Medulla oblongata (tissue), 1 donor: ENCODE data around the gene STRN3.
"Not testable (repeated sequence)": the region's sequence is repeated elsewhere in the genome, so short reads cannot be mapped to it uniquely, and the experiment has no call there.

Experiments
- DNase-seq: peaks from one replicate; pipeline ENCODE4 v3.0.0-alpha.2; 2015; ENCODE audit errors: extremely low spot score

STRN3 gene

DNA sequence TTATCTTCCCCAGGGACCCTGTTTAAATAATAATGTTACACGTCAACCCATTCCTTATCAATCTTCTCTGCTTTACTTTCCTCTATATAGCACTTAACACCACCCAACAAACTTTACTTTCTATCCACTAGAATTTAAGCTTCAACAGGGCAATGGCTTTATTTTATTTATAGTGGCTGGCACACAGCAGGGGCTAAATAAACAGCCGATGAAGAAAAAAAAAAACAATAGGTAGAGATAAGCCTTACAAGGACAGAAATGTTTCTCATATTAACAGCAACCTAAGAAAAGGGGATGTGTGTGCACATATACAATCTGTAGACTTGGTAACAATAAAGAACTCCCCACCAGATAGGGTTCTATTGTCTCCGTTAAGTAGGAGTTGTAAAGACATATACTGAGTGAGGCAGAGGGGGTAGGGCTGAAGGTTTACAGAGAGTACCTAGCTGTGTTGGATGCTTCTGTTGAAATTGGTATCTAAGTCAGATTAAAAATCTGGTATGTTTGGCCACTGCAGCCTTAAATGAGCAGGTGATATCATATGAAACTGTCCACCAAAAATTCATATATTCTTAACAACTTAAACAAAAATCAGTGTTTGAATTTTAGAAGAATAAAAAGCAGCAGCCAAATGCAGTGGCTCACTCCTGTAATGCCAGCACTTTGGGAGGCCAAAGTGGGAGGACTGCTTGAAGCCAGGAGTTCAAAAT, 25.4 kb downstream of the STRN3 start:
- DNase-seq: no peak

DNA sequence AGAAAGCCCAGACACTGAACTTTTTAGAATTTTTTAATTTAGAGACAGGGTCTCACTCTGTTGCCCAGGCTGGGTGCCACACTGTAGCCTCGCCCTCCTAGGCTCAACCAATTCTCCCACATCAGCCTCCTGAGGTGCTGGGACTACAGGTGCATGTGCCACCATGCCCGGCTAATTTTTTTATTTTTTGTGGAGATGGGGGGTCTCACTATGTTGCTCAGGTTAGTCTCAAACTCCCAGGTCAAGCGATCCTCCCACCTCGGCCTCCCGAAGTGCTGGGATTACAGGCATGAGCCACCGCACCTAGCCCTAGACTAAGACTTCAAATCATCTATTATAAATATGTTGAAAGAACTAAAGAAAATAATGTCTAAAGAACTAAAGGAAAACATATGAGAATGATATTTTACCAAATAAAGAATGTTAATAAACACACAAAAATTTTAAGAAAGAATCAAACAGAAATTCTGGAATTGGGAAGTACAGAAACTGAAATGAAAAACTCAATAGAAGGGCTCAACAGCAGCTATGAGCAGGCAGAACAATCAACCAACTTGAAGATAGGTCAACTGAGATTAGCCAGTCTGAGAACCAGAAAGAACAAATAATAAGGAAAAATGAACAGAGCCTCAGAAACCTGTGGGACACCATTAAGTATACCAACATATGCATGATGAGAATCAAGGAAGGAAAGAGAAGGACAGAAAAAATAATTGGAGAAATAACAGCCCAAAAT, 27.0 kb downstream of the STRN3 start:
- DNase-seq: no peak

DNA sequence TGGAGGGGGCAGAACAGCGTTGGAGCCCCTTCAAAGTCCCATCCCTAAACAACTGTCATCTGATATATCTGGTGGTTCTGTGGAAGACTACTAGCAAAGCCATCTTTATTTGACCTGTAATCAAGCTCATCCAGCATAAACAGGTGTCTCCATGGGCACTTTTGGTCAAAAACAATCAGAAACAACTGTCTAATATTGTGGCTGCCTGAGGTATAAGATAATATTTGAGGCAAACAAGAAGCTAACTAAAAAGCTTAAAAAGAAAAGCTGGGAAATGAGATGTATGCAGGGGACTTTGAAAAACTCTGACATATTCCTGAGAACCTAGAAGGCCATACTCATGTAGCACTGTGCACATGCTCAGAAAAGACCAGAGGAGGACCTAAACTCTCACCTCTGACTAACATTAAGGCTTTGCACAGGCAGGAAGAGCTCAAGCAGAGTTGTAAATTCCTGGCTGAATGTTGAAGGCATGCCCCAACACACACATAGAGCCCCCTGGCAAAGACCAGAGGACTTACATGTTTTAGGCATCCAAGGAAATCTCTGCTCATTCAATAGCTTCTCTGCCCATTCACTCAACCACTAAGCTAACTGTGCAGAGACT, 28.0 kb downstream of the STRN3 start:
- DNase-seq: no peak

DNA sequence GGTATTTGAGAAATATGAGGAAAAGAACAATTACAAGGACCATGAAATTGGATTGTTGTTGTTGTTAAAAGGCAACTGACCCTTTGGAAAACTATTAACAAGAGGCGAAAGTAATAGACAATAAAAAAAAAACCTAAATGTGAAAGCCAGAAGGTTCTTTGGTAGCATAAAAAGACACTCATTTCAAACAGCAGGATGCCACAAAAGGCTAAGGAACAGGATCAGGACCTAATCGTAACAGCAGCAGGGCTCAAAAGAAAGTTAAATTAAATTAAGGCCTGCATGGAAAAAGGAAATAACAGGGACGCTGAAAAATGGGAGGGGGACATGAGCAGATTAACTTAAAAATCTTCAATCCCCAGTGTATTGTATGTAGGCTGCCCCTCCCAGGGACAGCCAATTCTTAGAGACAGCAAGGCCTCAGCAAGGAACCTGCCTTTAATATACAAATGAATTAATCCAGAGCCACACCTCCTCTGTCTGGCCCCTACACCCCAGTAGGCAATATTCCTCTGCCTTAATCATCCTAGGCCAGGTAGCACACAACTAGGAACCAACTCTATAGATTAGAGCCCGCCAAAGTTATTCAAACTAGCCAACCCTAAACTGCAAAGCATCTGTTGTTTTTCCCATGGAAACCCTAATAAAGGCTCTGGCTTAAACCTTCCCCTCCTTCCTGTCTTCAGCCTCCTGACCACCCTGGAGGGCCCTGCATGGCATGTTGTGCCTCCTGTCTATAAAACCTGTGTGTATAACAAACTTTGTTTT, 29.1 kb downstream of the STRN3 start:
- no peak for DNase-seq

DNA sequence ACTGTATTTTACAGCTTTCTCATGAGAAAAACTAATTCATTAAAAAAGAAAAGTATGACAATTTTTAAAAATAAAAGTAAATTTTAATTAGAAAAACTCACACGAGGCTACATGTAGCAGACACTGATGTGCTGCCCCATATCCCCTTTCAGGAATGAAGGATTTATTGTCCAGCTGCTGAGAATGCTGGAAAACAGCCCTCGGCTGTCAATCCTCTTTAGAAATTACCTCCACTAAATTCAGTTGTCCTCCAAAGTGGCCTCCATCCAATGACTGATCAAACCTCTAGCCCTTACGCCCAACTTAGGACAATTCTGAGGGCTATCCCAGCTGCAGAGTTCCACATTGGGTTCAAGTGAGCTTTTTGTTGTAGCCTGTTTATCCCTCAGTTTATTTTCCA, 30.5 kb downstream of the STRN3 start:
- no peak for DNase-seq

DNA sequence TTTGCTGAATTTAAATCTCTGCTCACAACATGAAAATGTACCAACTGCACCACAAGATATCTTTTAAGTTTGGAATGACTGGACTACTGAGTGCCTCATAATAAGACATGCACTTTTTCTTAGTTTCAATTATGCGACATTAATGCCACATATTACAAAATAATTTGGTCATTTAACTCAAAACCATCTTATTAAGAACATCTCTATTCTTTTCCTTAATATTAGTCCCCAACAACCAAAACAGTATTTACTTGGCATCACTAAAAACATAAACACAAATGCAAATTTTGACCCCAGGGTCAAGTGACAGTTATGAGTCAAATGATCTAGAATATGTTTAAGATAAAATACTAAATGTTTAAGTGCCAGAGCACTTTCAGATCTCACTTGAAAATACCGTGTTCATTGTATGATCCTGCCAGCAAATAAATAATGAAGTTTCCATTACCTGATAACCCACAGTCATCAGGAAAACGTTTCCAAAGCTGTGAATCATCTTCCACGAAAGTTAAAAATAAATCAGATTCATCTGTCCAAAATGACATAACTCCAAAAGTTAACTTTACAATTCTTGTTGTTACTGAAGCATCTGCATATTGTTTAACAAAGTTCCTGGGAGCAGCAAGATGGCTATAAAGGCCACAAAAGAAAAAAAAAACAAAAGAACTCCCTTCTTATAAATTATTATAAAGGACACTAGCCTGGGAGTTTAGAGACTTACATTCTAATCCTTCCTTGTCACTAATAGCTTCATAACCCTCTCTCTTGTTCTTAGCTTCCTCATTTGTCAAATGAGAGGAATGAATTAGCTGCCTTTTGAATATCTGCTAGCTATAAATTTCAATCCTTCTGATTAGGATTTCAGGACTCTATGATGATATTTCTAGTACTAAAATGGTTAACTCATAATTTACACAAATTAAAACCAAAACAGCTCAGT, 31.2 kb downstream of the STRN3 start:
- DNase-seq: no peak

DNA sequence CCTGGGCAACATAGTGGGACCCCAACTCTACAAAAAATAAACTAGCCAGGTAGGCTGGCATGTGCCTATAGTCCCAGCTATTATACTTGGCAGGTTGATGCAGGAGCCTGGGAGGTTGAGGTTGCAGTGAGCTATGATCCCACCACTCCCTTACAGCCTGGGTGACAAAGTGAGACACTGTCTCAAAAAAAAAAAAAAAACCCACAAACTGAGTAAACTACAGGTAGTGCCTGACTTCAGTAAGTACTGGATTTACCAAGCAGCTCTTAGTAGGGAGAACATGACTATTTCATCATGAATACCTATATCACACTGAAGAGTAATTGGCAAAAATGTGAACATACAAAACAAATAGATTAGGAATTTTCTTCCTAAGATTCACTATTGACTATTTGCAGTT, 33.1 kb downstream of the STRN3 start:
- no peak for DNase-seq

DNA sequence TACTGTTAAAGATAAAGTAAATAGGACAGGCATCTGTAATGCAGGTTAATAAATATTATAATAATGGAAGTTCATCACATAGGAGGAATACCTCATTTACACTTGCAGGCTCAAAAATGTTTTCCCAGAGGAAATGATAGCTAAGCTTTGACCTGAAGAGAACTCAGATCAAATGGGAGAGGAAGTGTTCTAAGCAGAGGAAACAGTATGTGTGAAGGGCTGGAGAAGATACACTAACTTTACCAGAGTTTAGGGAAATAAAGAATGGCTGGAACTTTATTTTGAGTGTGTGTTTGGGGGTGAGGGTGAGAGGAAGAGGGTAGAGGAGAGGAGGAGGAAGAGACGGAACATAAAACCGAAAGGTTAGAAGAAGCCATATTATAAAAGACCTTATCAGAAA, 34.8 kb downstream of the STRN3 start:
- DNase-seq: no peak

DNA sequence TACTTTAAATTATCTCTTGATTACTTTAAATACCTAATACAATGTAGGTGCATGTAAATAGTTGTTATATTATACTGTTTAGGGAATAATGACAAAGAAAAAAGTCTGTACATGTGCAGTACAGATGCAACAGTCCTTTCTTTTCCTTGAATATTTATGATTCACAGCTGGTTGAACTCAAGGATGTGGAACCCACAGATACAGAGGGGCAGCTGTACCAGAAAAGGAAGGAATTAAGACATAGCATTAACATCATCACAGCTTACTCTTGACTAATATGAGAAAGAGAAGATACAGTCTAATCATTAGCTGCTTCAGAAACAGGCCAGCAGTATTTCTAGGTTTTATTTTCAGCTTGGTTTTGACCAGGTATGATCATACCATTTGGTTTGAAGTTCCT, 35.4 kb downstream of the STRN3 start:
- no peak for DNase-seq

DNA sequence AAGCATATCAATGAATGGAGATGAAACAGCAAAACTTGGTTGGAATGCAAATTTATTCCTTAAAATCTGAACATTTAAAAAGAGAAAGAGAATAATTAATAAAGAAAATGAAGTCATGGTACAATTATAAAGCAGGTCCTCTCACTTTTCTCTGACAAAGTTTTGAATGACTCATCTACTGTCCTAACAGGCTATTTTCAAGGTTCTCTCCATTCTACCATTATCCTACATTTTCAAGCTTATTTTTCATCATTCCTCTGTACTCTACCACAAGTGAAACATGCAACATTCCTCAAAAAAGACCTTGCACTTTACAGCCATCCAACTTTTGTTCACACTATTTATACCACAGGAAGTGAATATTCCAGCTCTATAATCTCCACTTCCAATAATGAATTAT, 37.7 kb downstream of the STRN3 start:
- DNase-seq: no peak

DNA sequence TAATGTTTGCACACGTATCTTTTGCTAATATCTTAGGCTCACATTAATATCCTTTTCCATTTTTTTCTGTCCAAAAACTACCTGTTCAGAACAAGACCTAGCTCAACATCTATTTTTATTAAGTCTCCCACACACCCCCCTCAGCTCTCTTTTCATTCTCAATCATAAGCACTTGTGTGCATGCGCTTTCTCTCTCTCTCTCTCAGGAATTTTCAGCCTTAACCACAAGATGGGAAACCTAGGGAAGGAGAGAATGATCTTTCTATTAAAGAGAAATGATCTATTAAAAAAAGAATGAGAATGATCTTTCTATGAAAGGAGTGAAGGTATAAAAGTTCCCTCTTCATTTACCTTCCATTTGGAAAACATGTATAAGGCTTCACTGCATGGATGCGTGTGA, 40.4 kb downstream of the STRN3 start:
- no peak for DNase-seq

DNA sequence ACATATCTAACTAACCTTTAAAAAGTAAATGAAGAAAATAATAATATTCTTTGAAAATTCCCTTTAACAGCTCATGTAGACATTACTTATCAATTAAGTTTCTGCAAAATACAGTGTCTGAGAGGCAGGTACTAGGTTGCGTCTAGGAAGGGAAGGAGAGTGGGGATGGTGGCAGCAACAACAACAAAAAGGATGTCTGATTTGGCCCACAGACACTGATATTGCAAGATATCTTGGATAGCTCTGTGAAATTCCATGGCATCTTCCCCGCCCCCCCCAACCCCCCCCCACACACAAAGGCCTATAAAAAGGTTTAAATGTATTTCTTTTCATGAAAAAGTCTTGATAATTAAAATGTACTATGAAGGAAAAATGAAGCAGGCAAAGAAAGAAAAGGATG, 42.3 kb downstream of the STRN3 start:
- no peak for DNase-seq

DNA sequence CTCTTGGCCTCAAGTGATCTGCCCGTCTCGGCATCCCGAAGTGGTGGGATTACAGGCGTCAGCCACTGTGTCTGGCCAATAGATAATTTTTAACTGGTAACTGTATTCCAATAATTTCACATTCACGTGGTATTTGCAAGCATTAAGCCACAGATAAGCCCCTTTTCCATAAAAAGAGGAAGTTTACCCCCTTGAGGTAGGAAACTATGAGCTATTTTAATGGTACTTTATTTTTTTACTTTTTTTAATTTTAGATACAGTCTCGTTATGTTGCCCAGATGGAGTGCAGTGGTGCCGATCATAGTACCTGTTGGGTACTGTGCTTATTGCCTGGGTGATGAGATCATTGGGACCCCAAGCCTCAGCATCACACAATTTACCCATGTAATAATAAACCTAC, 43.6 kb downstream of the STRN3 start:
- no peak for DNase-seq

DNA sequence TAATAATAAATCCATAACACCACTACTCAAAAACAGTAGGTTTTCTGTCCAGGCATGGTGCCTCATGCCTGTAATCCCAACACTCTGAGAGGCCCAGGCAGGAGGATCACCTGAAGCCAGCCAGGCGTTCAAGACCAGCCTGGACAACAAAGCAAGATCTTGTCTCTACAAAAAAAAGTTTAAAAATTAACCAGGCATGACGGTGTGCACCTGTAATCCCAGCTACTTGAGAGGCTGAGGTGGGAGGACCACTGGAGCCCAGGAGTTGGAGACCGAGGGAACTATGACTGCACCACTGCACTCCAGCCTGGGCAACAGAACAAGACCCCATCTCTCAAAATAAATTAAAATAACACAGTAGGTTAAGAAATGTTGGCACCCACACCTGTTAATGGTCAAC, 45.2 kb downstream of the STRN3 start:
- DNase-seq: no peak

DNA sequence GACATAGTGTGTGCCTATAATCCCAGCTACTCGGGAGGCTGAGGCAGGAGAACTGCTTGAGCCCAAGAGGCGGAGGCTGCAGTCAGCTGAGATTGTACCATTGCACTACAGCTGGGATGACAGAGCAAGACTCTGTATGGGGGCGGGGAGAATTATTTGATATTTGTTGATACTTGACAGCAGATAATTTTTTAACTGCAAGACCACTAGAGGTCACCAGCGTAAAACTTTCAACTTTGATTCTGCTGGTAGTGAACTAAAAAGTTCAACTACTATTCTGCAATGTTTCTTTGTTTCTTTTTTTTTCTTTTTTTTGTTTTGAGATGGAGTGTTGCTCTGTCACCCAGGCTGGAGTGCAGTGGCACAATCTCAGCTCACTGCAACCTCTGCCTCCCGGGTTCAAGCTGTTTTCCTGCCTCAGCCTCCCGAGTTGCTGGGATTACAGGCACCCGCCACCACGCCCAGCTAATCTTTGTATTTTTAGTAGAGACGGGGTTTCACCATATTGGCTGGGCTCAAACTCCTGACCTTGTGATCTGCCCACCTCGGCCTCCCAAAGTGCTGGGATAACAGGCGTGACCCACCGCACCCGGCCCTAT, 46.0 kb downstream of the STRN3 start:
- peak; percentile 74 for DNase-seq

DNA sequence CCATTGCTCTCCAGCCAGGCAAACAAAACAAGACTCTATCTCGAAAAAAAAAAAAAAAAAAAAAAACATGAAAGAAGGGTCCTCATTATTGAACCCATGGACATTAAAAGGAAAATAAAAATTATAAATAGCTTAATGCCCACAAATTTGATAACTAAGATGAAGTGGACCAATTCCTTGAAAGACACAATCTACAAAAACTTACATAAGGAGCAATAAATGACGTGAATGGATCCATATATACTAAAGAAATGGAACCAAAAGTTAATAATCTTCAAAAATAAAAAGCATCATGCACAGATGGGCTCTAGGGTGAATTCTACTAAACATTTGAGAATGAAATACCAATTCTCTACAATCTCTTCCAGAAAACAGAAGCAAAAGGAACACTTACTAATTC, 48.4 kb downstream of the STRN3 start:
- DNase-seq: no peak

DNA sequence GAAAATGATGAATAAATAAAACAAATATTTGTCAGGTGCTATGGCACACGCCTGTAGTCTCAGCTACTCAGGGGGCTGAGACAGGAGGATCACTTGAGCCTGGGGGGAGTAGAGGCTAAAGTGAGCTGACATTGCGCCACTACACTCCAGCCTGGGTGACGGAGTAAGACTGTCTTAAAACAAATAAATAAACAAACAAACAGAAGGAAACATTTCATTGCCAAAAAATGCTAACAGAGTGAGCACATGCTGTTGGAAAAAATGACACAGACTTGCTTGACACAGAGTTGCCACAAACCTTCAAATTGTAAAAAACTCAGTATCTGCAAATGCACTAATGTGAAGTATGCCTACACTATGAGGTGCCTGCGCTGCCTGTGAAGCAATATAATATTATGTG, 51.6 kb downstream of the STRN3 start:
- no peak for DNase-seq

DNA sequence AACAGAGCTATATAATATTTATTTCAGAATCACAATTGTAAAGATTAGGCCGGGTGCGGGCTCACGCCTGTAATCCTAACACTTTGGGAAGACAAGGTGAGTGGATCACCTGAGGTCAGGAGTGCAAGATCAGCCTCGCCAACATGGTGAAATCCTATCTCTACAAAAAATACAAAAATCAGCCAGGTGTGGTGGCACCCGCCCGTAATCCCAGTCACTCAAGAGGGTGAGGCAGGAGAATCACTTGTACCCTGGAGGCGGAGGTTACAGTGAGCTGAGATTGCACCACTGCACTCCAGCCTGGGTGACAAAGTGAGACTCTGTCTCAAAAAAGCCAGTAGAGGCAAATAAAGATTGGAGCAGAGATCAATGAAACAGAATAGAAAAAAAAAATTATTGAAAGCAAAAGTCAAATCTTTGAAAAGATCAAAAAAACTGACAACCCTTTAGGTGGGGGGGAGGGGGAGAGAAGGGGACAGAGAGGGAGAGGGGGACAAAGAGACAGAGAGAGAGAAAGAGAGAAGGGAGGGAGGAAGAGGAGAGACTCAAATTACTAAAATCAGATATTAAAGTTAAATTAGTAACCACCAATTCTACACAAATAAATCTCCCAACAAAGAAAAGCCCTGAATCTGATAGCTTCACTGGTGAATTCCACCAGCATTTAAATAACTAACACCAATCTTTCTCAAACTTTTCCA, 53.1 kb downstream of the STRN3 start:
- no peak for DNase-seq

DNA sequence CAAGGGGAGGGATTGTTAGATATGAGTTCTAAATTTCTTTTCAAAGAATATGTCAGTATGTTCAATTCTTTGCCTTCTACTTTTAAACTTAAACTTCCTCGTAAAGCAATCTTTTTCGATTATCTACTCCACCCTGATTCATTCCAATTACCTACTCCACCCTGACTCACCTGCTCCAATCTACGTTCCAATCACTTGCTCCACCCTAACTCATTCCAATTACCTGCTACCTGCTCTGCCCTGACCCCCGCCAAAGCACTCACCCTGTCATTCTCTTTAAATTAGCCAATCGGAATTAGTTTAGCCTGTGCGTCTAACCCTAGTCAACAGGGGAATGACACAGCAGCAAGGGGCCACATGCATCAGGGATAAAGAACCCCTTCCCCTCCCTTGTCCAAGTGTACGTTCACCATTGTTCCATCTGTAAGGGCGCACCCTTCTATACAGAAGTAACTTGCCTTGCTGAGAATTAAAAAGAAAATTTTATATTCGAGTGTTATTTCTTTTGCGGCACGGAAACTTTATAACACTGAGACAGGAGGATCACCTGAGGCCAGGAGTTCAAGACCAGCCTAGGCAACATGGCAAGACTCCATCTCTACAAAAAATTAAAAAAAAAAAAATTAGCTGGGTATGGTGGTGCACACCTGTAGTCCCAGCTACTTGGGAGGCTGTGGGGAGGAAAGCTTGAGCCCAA, 54.0 kb downstream of the STRN3 start:
- DNase-seq: not testable (repeated sequence)

DNA sequence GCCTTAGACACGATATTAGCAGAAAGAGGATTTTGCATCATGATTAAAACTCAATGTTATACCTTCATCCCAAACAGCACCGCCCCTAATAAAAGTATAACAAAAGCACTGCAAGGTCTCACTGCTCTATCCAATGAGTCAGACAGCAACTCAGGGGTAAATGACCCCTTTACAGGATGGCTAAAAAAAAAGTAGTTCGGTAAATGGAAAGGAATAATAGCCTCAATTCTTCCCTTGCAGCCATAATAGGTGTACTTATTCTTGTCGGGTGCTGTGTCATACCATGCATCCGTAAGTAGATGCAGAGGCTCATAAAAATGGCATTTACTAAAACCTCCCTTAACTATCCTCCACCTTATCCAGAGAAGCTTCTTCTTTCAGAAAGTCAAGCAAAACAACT, 54.6 kb downstream of the STRN3 start:
- DNase-seq: no peak
